Central memory CD8-positive, alpha-beta T cell (primary cell): ENCODE results near the gene DTX1.
A peak's percentile ranks its signal among the peaks of the same experiment; 100 is the strongest.

Source experiments
- ATAC-seq: fragments of 150-1000 bp; cut with Tn5 transposase; replicated peaks from 2 replicates; pipeline ENCODE4 v1.10.0; 2022; ENCODE audit warnings: mild to moderate bottlenecking, moderate FRiP score, moderate number of reproducible peaks; ENCODE audit not compliant: poor library complexity, severe bottlenecking; ENCODE audit errors: extremely low read depth
- DNase-seq, 2 donors: peaks; one replicate each; pipeline ENCODE4 v3.0.0; 2021; ENCODE audit warnings: low spot score in 2 of 2
- H3K27ac Mint-ChIP-seq: one replicate; pipeline ENCODE4 v1.8.0; 2022; ENCODE audit warnings: low read depth, mild to moderate bottlenecking, moderate library complexity, mixed read lengths
- H3K27me3 Mint-ChIP-seq: one replicate; pipeline ENCODE4 v1.8.0; 2022; ENCODE audit warnings: mixed read lengths
- H3K36me3 Mint-ChIP-seq: one replicate; pipeline ENCODE4 v1.8.0; 2022; ENCODE audit warnings: mild to moderate bottlenecking, moderate library complexity, mixed read lengths; ENCODE audit not compliant: insufficient read depth
- H3K4me1 Mint-ChIP-seq: one replicate; pipeline ENCODE4 v1.8.0; 2022; ENCODE audit warnings: mixed read lengths
- H3K4me3 Mint-ChIP-seq: one replicate; pipeline ENCODE4 v1.8.0; 2022; ENCODE audit warnings: mild to moderate bottlenecking, moderate library complexity, mixed read lengths
- H3K9me3 Mint-ChIP-seq: one replicate; pipeline ENCODE4 v1.8.0; 2022; ENCODE audit warnings: mixed read lengths

DTX1 gene

GRCh38 chr12:113069149-113069548 lies 12.6 kb downstream of the DTX1 start:
- Mint-ChIP-seq H3K4me1 (peaks cover 25% of the 10 kb centered on the region), H3K9me3 (no peaks in the 10 kb centered on the region), H3K27ac (no peak overlapping the region), H3K27me3 (no peaks in the 10 kb centered on the region), H3K36me3 (peaks cover 3% of the 10 kb centered on the region), H3K4me3 (no peak overlapping the region)
- ATAC-seq, result no peak
- no peak for DNase-seq

GRCh38 chr12:113069751-113070116 lies 13.2 kb downstream of the DTX1 start:
- peaks cover 3% of the 10 kb centered on the region for H3K36me3 Mint-ChIP-seq
- no peaks in the 10 kb centered on the region for H3K27me3 Mint-ChIP-seq
- ATAC-seq (no peak), DNase-seq (no peak)
- H3K9me3 Mint-ChIP-seq, result no peaks in the 10 kb centered on the region
- peak overlapping the region; percentile 80 for H3K27ac Mint-ChIP-seq
- H3K4me3 Mint-ChIP-seq, result no peak overlapping the region
- H3K4me1 Mint-ChIP-seq, result peaks cover 26% of the 10 kb centered on the region

GRCh38 chr12:113070117-113070906 lies 13.8 kb downstream of the DTX1 start:
- Mint-ChIP-seq H3K36me3 (peaks cover 3% of the 10 kb centered on the region), H3K27me3 (no peaks in the 10 kb centered on the region), H3K4me1 (peaks cover 27% of the 10 kb centered on the region), H3K27ac (peak overlapping the region; percentile 80), H3K4me3 (peak overlapping the region; percentile 34), H3K9me3 (no peaks in the 10 kb centered on the region)
- ATAC-seq (peak; percentile 71), DNase-seq (no peak)

GRCh38 chr12:113071135-113072112 lies 14.9 kb downstream of the DTX1 start:
- Mint-ChIP-seq H3K27ac (peak overlapping the region; percentile 27), H3K9me3 (no peaks in the 10 kb centered on the region), H3K36me3 (peaks cover 1% of the 10 kb centered on the region), H3K4me1 (peaks cover 31% of the 10 kb centered on the region), H3K4me3 (no peak overlapping the region), H3K27me3 (no peaks in the 10 kb centered on the region)
- ATAC-seq, result no peak
- DNase-seq, result no peak

- Mint-ChIP-seq H3K4me1 (peaks cover 31% of the 10 kb centered on the region), H3K27ac (no peak overlapping the region)
These were observed 15.6 kb downstream of the DTX1 start for GRCh38 chr12:113072136-113072535.

GRCh38 chr12:113073586-113073985 lies 17.1 kb downstream of the DTX1 start:
- Mint-ChIP-seq H3K27me3 (no peaks in the 10 kb centered on the region), H3K9me3 (no peaks in the 10 kb centered on the region), H3K4me1 (peaks cover 31% of the 10 kb centered on the region), H3K27ac (peak overlapping the region; percentile 47), H3K4me3 (no peak overlapping the region), H3K36me3 (peaks cover 1% of the 10 kb centered on the region)
- ATAC-seq (no peak), DNase-seq (no peak)

More at GRCh38 chr12:113072136-113072535, 15.6 kb downstream of the DTX1 start:
- H3K9me3 Mint-ChIP-seq, result no peaks in the 10 kb centered on the region
- peaks cover 1% of the 10 kb centered on the region for H3K36me3 Mint-ChIP-seq
- H3K27me3 Mint-ChIP-seq, result no peaks in the 10 kb centered on the region
- H3K4me3 Mint-ChIP-seq, result no peak overlapping the region
- DNase-seq (no peak), ATAC-seq (no peak)

- Mint-ChIP-seq H3K4me3 (no peak overlapping the region), H3K9me3 (no peaks in the 10 kb centered on the region), H3K36me3 (peaks cover 1% of the 10 kb centered on the region), H3K27ac (no peak overlapping the region), H3K4me1 (peaks cover 28% of the 10 kb centered on the region), H3K27me3 (no peaks in the 10 kb centered on the region)
- ATAC-seq (peak; percentile 68), DNase-seq (no peak)
These were observed 18.7 kb downstream of the DTX1 start for GRCh38 chr12:113075137-113075683.

GRCh38 chr12:113077057-113077858 lies 20.7 kb downstream of the DTX1 start:
- Mint-ChIP-seq H3K9me3 (no peaks in the 10 kb centered on the region), H3K36me3 (no peaks in the 10 kb centered on the region), H3K4me1 (peaks cover 28% of the 10 kb centered on the region), H3K4me3 (no peak overlapping the region), H3K27ac (no peak overlapping the region), H3K27me3 (no peaks in the 10 kb centered on the region)
- no peak for DNase-seq
- ATAC-seq, result no peak

- no peaks in the 10 kb centered on the region for H3K27me3 Mint-ChIP-seq
- no peaks in the 10 kb centered on the region for H3K36me3 Mint-ChIP-seq
- no peaks in the 10 kb centered on the region for H3K9me3 Mint-ChIP-seq
- H3K27ac Mint-ChIP-seq, result no peak overlapping the region
- no peak for DNase-seq
- peaks cover 32% of the 10 kb centered on the region for H3K4me1 Mint-ChIP-seq
- ATAC-seq, result no peak
- no peak overlapping the region for H3K4me3 Mint-ChIP-seq
These were observed 21.3 kb downstream of the DTX1 start for GRCh38 chr12:113077859-113078255.

GRCh38 chr12:113081873-113082272 lies 25.3 kb downstream of the DTX1 start:
- DNase-seq, result no peak
- peaks cover 3% of the 10 kb centered on the region for H3K36me3 Mint-ChIP-seq
- H3K4me3 Mint-ChIP-seq, result no peak overlapping the region
- H3K4me1 Mint-ChIP-seq, result peaks cover 51% of the 10 kb centered on the region
- peak overlapping the region; percentile 58 for H3K27ac Mint-ChIP-seq
- H3K27me3 Mint-ChIP-seq, result no peaks in the 10 kb centered on the region
- ATAC-seq, result no peak
- H3K9me3 Mint-ChIP-seq, result no peaks in the 10 kb centered on the region

GRCh38 chr12:113082486-113083148 lies 26.1 kb downstream of the DTX1 start:
- DNase-seq (no peak), ATAC-seq (no peak)
- H3K4me1 Mint-ChIP-seq, result peaks cover 59% of the 10 kb centered on the region
- no peaks in the 10 kb centered on the region for H3K9me3 Mint-ChIP-seq
- peak overlapping the region; percentile 91 for H3K27ac Mint-ChIP-seq
- H3K36me3 Mint-ChIP-seq, result peaks cover 3% of the 10 kb centered on the region
- H3K4me3 Mint-ChIP-seq, result no peak overlapping the region
- H3K27me3 Mint-ChIP-seq, result no peaks in the 10 kb centered on the region
